HEK293T (cell line): ENCODE results near the gene OPHN1.

Source experiments
- CTCF ChIA-PET: fragments of 350-600 bp; formaldehyde crosslinking; extraction: SDS; loops from one replicate; lab custom pipeline; 2021; ENCODE audit warnings: antibody characterized with exemption, inconsistent platforms; lab: Yijun Ruan, JAX
- POLR2A ChIA-PET: fragments of 350-600 bp; formaldehyde crosslinking; extraction: SDS; loops from one replicate; lab custom pipeline; 2020; ENCODE audit warnings: antibody characterized with exemption, inconsistent platforms; lab: Yijun Ruan, JAX
- DNase-seq: peaks from one replicate; pipeline ENCODE4 v3.0.0; 2012; ENCODE audit warnings: mixed read lengths; ENCODE audit errors: extremely low spot score
- ARNT ChIP-seq: fragments of 450-650 bp; IDR thresholded peaks from 2 replicates; pipeline ENCODE4 v1.6.1; 2017; ENCODE audit warnings: mild to moderate bottlenecking
- BHLHE40 ChIP-seq: fragments of 450-650 bp; IDR thresholded peaks from 2 replicates; pipeline ENCODE4 v1.6.1; 2016; ENCODE audit warnings: mild to moderate bottlenecking, moderate library complexity, borderline replicate concordance
- CTBP1 ChIP-seq: fragments of 450-650 bp; IDR thresholded peaks from 2 replicates; pipeline ENCODE4 v1.6.1; 2016; ENCODE audit warnings: borderline replicate concordance
- ELF4 ChIP-seq: fragments of 450-650 bp; IDR thresholded peaks from 2 replicates; pipeline ENCODE4 v1.6.1; 2017; ENCODE audit warnings: antibody characterized with exemption
- FOXA1 ChIP-seq: fragments of 450-650 bp; IDR thresholded peaks from 2 replicates; pipeline ENCODE4 v1.6.1; 2016; ENCODE audit warnings: mild to moderate bottlenecking
- FOXK2 ChIP-seq: fragments of 450-650 bp; IDR thresholded peaks from 2 replicates; pipeline ENCODE4 v1.6.1; 2016; ENCODE audit warnings: mild to moderate bottlenecking
- FOXM1 ChIP-seq: fragments of 450-650 bp; IDR thresholded peaks from 2 replicates; pipeline ENCODE4 v1.6.1; 2017; ENCODE audit warnings: mild to moderate bottlenecking, borderline replicate concordance
- HDGF ChIP-seq: fragments of 450-650 bp; IDR thresholded peaks from 2 replicates; pipeline ENCODE4 v1.6.1; 2017; ENCODE audit warnings: antibody characterized with exemption, borderline replicate concordance
- L3MBTL2 ChIP-seq: fragments of 450-650 bp; conservative IDR thresholded peaks from 2 replicates; pipeline ENCODE4 v1.6.1; 2016; ENCODE audit warnings: mild to moderate bottlenecking
- LEF1 ChIP-seq: fragments of 450-650 bp; IDR thresholded peaks from 2 replicates; pipeline ENCODE4 v1.6.1; 2017; ENCODE audit warnings: mild to moderate bottlenecking, borderline replicate concordance
- NFRKB ChIP-seq: fragments of 450-650 bp; IDR thresholded peaks from 2 replicates; pipeline ENCODE4 v1.6.1; 2016; ENCODE audit warnings: mild to moderate bottlenecking, moderate library complexity
- SP1 ChIP-seq: fragments of 450-650 bp; IDR thresholded peaks from 2 replicates; pipeline ENCODE4 v1.6.1; 2017
- SUZ12 ChIP-seq: fragments of 450-650 bp; IDR thresholded peaks from 2 replicates; pipeline ENCODE4 v1.6.1; 2016; ENCODE audit warnings: mild to moderate bottlenecking
- TARDBP ChIP-seq: fragments of 450-650 bp; IDR thresholded peaks from 2 replicates; pipeline ENCODE4 v1.6.1; 2016
- ZNF384 ChIP-seq: fragments of 450-650 bp; IDR thresholded peaks from 2 replicates; pipeline ENCODE4 v1.6.1; 2016
- TF ChIP-seq, protein P1 (sequence below): fragments of 450-650 bp; IDR thresholded peaks from 2 replicates; pipeline ENCODE4 v1.6.1; 2016

OPHN1 gene

DNA sequence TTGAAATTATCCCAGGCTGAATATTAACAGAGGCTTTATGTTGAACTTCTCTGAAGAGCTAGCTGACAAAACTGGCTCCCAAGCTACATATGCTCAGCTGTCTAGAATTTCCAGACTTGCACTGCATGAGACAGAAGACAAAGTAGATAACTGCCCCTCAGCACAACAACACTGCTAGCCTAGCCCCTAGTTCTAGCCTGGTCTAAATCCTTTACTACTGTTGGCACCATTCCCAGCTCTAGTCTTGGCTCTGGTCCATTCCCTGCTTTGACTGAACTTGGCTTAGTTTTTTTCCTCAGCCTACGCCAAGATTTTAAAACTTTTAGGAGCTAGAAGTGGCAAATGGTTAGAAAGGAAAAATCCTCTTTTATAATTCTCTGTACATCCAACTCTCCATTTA lies 7.6 kb upstream of the OPHN1 start:
- CTCF ChIA-PET: no interaction called here
- TF ChIP-seq L3MBTL2: no peak
- POLR2A ChIA-PET: no interaction called here
- DNase-seq: peak; percentile 43

DNA sequence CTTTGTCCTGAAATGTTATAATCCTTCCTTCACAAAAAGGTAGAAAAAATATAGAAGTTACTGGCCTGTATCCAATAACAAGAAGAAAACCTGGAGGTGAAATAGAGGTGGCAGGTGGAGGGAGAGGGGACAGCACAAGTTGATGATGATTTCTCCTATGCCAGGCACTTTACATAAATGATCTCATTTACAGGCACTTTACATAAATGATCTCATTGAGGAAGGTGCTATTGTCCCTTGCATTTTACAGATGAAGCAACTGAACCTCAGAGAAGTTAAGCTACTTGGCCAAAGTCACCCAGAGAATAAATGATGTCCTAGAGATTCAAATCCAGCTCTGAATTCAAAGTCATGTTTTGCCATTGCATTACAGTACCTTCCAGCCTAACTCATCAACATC lies 7.1 kb upstream of the OPHN1 start:
- ChIA-PET CTCF (no interaction called here), POLR2A (no interaction called here)
- DNase-seq: no peak
- TF ChIP-seq CTBP1 (no peak), BHLHE40 (no peak)

DNA sequence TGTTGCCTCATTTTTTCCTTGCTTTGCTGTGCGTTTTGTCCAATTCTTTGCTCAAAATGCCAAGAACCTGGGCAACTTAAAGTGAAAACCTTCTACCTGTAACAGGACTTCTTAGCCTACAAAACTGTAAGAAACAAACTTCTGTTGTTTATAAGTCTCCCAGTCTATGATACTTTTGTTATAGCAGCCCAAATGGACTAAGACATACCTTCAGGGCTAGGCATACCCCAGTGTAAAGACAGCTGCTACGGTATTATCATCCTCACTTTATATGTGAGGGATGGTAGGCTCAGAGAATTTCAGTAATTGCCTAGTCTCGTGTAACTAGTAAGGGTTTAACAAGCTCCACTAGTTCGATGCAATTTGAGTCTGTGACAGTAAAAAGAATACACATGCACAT lies 6.0 kb upstream of the OPHN1 start:
- DNase-seq: no peak
- TF ChIP-seq FOXM1: no peak
- TF ChIP-seq, protein P1, sequence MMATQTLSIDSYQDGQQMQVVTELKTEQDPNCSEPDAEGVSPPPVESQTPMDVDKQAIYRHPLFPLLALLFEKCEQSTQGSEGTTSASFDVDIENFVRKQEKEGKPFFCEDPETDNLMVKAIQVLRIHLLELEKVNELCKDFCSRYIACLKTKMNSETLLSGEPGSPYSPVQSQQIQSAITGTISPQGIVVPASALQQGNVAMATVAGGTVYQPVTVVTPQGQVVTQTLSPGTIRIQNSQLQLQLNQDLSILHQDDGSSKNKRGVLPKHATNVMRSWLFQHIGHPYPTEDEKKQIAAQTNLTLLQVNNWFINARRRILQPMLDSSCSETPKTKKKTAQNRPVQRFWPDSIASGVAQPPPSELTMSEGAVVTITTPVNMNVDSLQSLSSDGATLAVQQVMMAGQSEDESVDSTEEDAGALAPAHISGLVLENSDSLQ: no peak
- TF ChIP-seq HDGF: no peak
- TF ChIP-seq SUZ12: no peak
- no peak for TF ChIP-seq FOXK2
- TF ChIP-seq L3MBTL2: no peak
- TF ChIP-seq BHLHE40: no peak
- no peak for TF ChIP-seq LEF1
- TF ChIP-seq SP1: no peak
- no peak for TF ChIP-seq ELF4
- no peak for TF ChIP-seq TARDBP
- no peak for TF ChIP-seq FOXA1
- TF ChIP-seq CTBP1: no peak
- TF ChIP-seq NFRKB: no peak
- POLR2A ChIA-PET: no interaction called here
- CTCF ChIA-PET: no interaction called here

DNA sequence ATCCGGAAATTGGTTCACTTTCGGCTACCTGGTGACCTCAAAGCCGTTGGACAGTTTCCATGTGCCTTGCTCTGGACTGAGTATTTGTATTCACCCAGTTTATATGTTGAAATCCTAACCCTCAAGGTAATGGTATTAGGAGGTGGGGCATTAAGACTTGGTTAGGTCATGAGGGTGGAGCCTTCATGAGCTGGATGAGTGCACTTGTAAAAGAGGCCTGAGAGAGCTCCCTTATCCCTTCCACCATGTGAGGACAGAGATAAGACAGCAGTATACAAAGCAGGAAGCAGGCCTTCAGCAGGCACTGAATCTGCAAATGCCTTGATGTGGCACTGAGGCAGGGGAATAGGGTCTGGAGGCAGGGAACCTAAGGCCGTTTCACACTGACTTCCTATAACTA lies 5.3 kb upstream of the OPHN1 start:
- POLR2A ChIA-PET: no interaction called here
- CTCF ChIA-PET: no interaction called here
- no peak for TF ChIP-seq SUZ12
- no peak for TF ChIP-seq CTBP1
- TF ChIP-seq TARDBP: no peak
- TF ChIP-seq ARNT: no peak
- no peak for TF ChIP-seq LEF1
- TF ChIP-seq, protein P1: no peak
- TF ChIP-seq FOXM1: no peak
- no peak for TF ChIP-seq ELF4
- no peak for TF ChIP-seq FOXK2
- DNase-seq: no peak

DNA sequence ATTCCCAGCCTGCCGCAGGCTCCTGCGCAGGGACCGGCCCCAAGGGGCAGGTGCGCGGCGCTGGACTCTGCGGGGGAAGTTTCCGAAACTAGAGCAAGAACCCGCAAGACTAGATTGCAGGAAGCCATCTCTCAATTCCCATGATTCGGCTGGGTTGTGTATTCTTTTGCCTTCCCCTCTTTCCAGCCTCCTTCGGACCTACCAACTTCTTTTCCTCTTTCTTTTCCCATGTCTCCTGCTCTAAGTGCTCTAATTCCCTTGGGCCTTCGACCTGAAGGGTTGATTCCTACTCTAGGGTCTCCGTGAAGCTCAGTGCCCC lies 645 bp upstream of the OPHN1 start:
- DNase-seq: no peak
- ChIA-PET POLR2A (interaction anchor here (1.2 to 2.6 kb wide), 2 partner anchors 13 to 57 kb away, joined by 3 to 11 read pairs; no protein-coding TSS in a partner anchor), CTCF (interaction anchor here (0.5 kb wide), 1 partner anchor 101 kb away, joined by 3 read pairs; no protein-coding TSS in a partner anchor)
- TF ChIP-seq L3MBTL2 (peak; percentile 28; the same call in 1 of the 2 replicates), NFRKB (no peak)

DNA sequence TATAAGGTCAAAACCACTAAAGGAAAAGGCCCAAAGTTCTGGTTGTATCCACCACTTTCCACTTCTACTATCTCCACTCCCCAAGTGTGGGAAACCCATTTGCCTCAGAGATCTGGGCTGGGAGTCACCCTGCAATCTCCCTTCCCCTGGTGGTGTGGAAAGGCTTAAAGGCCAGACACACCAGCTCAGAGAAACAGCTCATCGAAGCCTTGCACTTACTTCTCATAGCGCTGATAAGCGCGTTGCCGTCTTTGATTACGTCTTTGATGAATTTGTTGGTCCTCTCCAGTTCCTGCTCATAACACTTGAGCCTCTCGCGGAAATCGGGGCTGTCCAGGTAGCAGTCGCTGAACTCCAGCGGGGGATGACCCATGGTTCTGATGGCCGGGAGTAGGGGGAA lies 647 bp downstream of the OPHN1 start:
- ChIA-PET CTCF (interaction anchor here (0.8 kb wide), 2 partner anchors 30 to 236 kb away, joined by 3 read pairs; no protein-coding TSS in a partner anchor), POLR2A (interaction anchor here (0.7 to 2.6 kb wide), 6 partner anchors 9 to 941 kb away, joined by 3 to 11 read pairs (median 3); no protein-coding TSS in a partner anchor)
- TF ChIP-seq LEF1 (no peak), CTBP1 (no peak), BHLHE40 (no peak), ELF4 (no peak)
- peak; percentile 19 for DNase-seq

DNA sequence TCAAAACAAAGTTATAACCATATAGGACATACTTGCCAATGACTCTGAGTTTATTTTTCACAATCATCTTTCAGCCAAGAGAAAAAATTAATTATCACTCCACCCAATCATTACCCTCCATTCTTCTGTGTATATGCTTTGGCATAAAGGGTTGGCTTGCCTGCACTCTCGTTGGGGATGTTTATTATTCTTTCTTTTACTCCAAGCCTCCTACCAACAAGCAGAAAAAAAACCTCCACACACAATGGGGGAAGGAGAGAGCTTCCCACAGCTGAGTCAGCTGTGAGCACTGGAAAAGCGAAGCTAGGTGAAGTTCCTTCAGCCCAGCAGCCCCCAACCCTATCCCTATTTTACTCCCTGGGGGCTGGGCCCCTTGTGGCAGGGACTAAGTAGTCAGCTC lies 1.5 kb downstream of the OPHN1 start:
- DNase-seq: no peak
- CTCF ChIA-PET: no interaction called here
- TF ChIP-seq TARDBP (no peak), FOXK2 (no peak), L3MBTL2 (no peak), ZNF384 (no peak)
- POLR2A ChIA-PET: interaction anchor here (1.0 to 2.6 kb wide), 3 partner anchors 11 to 197 kb away, joined by 3 to 11 read pairs (median 3); no protein-coding TSS in a partner anchor

DNA sequence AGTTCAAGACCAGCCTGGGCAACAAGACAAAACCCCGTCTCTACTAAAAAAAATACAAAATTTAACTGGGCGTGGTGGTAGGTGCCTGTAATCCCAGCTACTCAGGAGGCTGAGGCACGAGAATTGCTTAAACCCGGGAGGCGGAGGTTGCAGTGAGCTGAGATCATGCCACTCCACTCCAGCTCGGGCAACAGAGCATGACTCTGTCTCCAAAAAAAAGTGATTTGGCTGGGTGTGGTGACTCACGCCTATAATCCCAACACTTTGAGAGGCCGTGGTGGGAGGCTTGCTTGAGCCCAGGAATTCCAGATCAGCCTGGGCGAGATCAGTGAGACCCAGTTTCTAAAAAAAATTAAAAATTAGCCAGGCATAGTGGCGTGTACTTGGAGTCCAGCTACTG lies 4.1 kb downstream of the OPHN1 start:
- TF ChIP-seq ARNT (no peak), CTBP1 (no peak), SP1 (no peak), BHLHE40 (no peak), FOXK2 (no peak), L3MBTL2 (no peak), NFRKB (no peak), FOXA1 (no peak), ZNF384 (no peak)
- TF ChIP-seq, protein P1: no peak
- DNase-seq: no peak
- CTCF ChIA-PET: no interaction called here
- POLR2A ChIA-PET: no interaction called here
